HFF-Myc (cell line): ENCODE data around the gene SEC31A.
A peak's percentile ranks its signal among the peaks of the same experiment; 100 is the strongest.

Source experiments
- DNase-seq: peaks from one replicate; pipeline ENCODE4 v3.0.0-alpha.2; 2011; ENCODE audit warnings: low read depth; ENCODE audit errors: extremely low read depth
- H3K4me3 ChIP-seq: replicated peaks from 2 replicates; pipeline ENCODE4 v1.5.1; 2011; ENCODE audit warnings: low read depth, mild to moderate bottlenecking, control low read depth, low read length
- CTCF ChIP-seq: IDR thresholded peaks from 2 replicates; pipeline ENCODE4 v1.5.1; 2012; ENCODE audit warnings: mild to moderate bottlenecking, low read depth, low read length, control low read depth; ENCODE audit errors: missing control alignments

Gene SEC31A

GRCh38 chr4:82852751-82853285 is 38.1 kb downstream of the SEC31A start:
- no peak overlapping the region for H3K4me3 ChIP-seq
- no peak for DNase-seq
- TF ChIP-seq CTCF = peak; percentile 2

- H3K4me3 ChIP-seq = no peak overlapping the region
- TF ChIP-seq CTCF = peak; percentile 27
- no peak for DNase-seq
These were observed 38.8 kb downstream of the SEC31A start for GRCh38 chr4:82851885-82852750.

- TF ChIP-seq CTCF = no peak
- H3K4me3 ChIP-seq = no peak overlapping the region
- no peak for DNase-seq
These were observed 39.6 kb downstream of the SEC31A start for GRCh38 chr4:82851318-82851717.

- no peak for DNase-seq
- no peak for TF ChIP-seq CTCF
- H3K4me3 ChIP-seq = no peak overlapping the region
These were observed 40.3 kb downstream of the SEC31A start for GRCh38 chr4:82850684-82851083.

- H3K4me3 ChIP-seq = no peak overlapping the region
- no peak for TF ChIP-seq CTCF
- no peak for DNase-seq
These were observed 42.2 kb downstream of the SEC31A start for GRCh38 chr4:82848706-82849105.

GRCh38 chr4:82842593-82842992 is 48.4 kb downstream of the SEC31A start:
- peak; percentile 32 for TF ChIP-seq CTCF
- DNase-seq = no peak
- H3K4me3 ChIP-seq = no peak overlapping the region
